NCI-H1105 treated with DMSO at 0.1 percent for 48 hours (cell line): ENCODE data around the gene VASN.
"Not testable (repeated sequence)": the region's sequence is repeated elsewhere in the genome, so short reads cannot be mapped to it uniquely, and the experiment has no call there.

Source experiments
- DNase-seq: peaks from one replicate; lab custom pipeline; 2025; lab: John Stamatoyannopoulos, UW

VASN gene

GRCh38 chr16:4371357-4372000 is at the start of gene VASN:
Gene VASN (plus strand): TSS chr16:4371848. CDS start chr16:4380878, 9,030 bp downstream.
- no peak for DNase-seq

- DNase-seq, result no peak
These were observed 49.3 kb upstream of the VASN start for GRCh38 chr16:4322121-4323052.

GRCh38 chr16:4323071-4323844 is 48.4 kb upstream of the VASN start:
- no peak for DNase-seq

GRCh38 chr16:4323845-4324488 is 47.7 kb upstream of the VASN start:
- DNase-seq, result no peak

- DNase-seq, result no peak
These were observed 47.0 kb upstream of the VASN start for GRCh38 chr16:4324492-4325252.

GRCh38 chr16:4325253-4325758 is 46.3 kb upstream of the VASN start:
- no peak for DNase-seq

- no peak for DNase-seq
These were observed 44.1 kb upstream of the VASN start for GRCh38 chr16:4327386-4328045.

- no peak for DNase-seq
These were observed 43.4 kb upstream of the VASN start for GRCh38 chr16:4328046-4328781.

- no peak for DNase-seq
These were observed 42.6 kb upstream of the VASN start for GRCh38 chr16:4328782-4329775.

- no peak for DNase-seq
These were observed 41.3 kb upstream of the VASN start for GRCh38 chr16:4330277-4330874.

- DNase-seq, result no peak
These were observed 39.6 kb upstream of the VASN start for GRCh38 chr16:4332083-4332482.

- no peak for DNase-seq
These were observed 38.9 kb upstream of the VASN start for GRCh38 chr16:4332623-4333307.

- no peak for DNase-seq
These were observed 38.4 kb upstream of the VASN start for GRCh38 chr16:4333308-4333638.

- not testable (repeated sequence) for DNase-seq
These were observed 37.9 kb upstream of the VASN start for GRCh38 chr16:4333714-4334113.

- DNase-seq, result no peak
These were observed 36.7 kb upstream of the VASN start for GRCh38 chr16:4334724-4335495.

- DNase-seq, result no peak
These were observed 34.7 kb upstream of the VASN start for GRCh38 chr16:4336701-4337539.
